HG03097 (cell line): ENCODE results near the gene MRE11.
"Not testable (repeated sequence)": the region's sequence is repeated elsewhere in the genome, so short reads cannot be mapped to it uniquely, and the experiment has no call there.

Source experiments
- ATAC-seq: cut with Tn5 transposase; IDR thresholded peaks from one replicate; pipeline ENCODE4 v1.9.1; 2021; ENCODE audit not compliant: unreplicated experiment, low FRiP score

The MRE11 gene

GRCh38 chr11:94433049-94433448 is 60.6 kb downstream of the MRE11 start:
- ATAC-seq: no peak

DNA sequence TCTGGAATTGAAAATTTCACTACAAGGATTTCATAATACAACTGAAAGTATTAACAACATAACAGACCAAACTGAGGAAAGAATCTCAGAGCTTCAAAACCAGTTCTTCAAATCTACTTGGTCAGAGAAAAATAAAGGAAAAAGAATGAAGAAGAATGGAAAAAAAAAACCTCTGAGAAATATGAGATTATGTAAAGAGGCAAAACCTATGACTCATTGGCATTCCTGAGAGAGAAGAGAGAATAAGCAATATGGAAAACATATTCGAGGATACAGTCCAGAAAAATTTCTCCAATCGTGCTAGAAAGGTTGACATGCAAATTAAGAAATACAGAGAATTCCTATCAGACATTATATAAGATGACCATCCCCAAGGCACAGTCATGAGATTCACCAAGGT is 69.0 kb downstream of the MRE11 start:
- no peak for ATAC-seq

DNA sequence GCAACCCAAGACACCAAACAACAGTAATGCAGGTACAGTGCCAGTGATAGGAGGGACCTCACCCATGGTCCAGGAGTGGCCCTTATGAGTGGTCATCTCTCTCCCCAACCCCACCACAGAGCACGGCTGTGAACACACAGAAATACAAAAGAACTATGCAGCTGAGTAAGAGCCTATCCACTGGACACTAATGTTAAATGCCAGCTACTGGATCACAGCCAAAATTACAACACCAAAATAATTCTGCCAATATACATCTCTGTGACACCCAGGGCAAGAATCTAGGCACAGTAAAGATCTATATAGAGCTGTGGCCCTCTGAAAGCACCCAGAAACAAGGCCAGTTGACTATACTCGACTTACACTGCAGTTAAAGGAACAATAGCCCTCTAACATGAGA is 69.6 kb downstream of the MRE11 start:
- ATAC-seq: no peak

DNA sequence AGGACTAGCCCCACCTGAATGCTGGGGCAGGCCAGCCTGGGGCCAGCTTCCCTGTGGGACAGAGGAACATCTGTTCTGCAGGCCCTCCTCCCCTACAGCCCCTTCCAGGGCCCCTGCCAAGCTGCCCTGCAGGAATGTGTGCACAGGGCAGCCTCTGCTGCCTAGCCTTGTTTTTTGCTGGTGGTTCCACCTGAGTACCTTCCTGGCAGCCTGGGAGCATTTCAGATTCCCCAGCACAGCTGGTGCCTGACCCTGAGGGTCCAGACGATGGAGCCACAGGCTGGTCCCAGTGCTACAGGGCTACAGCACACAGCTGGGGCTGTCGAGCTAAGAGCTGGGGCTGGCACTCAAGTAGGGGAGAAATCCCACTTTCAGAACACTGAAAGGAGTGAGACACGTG is 70.1 kb downstream of the MRE11 start:
- ATAC-seq: no peak

GRCh38 chr11:94418123-94418765 is 75.4 kb downstream of the MRE11 start:
- ATAC-seq: no peak

DNA sequence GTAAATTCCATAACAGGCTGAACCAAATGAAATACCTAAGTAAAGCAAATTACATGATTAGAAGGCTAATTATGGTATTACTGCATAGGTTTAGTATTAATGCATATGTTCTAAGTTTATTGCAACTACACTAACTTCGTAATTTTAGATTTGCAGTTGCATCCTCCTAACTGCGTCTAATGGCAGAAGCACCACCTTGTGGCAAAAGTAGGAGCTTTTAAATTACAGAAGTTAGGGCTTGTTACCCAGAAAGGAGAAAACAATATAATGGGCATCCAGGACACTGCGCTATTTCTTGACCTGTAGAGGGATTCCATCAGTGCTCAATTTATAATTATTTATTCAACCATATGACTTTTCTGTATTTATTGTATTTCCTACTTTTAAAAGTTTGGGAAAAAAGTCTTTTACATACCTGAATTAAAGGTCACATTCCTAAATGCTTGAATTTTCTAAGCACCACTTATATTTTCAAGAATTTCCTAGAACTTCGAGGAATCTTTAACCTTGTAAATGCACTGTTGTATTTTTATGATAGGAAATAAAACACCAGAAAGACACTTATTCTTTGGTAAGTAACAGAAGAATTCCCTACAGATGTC is 76.2 kb downstream of the MRE11 start:
- ATAC-seq: no peak

DNA sequence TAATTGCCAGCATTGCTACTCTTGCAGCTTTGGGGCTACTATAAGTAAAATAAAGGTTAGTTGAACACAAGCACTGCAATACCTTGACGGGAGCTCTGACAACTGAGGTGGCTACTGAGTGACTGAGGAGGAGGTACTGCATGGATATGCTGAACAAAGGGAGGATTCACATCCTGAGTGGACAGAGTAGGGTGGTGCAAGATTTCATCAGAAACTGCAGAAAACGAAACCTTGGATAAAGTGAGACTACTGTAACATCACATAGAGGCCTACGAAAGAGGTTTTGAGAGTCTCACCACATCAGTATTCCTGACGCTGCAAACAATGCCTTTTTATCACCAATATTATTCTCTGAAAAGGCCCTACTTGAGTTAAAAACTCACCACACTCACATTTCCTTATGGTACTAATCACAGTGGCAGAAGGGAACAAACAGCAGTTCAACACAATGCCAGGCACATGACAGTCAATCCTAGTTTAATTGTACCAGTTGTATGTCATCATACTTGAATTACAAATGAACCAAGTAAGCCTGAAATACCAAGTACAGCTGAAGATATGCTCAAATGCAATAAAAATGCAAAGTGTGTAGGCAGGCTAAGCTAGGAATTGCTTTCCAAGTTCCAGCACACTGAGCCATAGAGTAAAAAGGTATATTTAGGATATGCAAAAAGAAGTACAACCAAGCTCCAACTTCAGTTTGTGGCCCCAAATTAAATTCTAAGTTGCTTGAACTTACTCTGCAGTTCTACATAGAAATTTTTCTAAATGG is 88.4 kb downstream of the MRE11 start:
- no peak for ATAC-seq

GRCh38 chr11:94402355-94402754 is 91.3 kb downstream of the MRE11 start:
- ATAC-seq: no peak

DNA sequence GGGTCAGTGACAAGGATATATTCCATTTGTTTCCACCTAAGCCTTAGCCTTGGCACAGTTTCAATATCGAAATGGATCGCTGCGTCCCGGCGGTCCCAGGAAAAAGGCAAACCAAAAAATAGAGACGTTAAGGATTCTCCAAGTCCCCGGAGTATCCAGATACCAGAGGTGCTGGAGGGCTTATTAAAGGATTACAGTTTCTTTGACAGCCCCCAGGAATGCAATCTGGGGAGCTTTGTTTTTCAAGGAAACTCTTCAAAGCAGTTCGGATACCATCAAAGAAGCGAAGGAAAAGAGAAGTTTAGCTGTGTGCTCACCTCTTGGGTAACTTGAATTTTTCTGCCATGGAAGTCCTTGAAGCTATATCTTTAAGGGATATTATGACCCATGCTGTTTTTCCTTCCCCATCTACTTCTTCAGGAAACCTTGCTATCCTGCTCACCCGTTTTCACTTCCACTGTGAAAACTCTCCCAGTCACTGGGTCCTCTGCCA is 91.8 kb downstream of the MRE11 start:
- no peak for ATAC-seq

GRCh38 chr11:94400839-94401772 is 92.5 kb downstream of the MRE11 start, which contains the start of gene GPR83:
GPR83 (minus strand) TSS chr11:94401419; CDS start chr11:94401247, 172 bp downstream.
- ATAC-seq: no peak

GRCh38 chr11:94400457-94400838 is 93.2 kb downstream of the MRE11 start:
- ATAC-seq: no peak

DNA sequence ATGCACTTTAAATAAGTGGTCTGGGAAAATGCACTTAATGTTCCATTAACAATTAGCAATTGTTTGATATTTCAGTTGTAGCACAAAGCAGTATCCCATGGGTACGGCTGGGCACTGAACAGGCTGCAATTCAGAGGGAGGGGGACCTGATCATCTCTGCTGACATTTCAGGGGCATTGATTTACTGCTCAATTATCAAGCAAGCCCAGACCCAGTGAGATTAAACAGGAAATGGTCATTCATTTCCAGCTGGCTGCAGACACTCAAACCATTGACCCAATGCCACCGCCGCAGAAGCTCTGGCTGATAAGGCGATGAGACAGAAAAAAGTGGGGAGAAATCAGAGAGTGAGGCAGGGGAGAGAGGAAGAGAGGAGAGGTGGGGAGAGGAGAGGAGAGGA is 93.6 kb downstream of the MRE11 start:
- no peak for ATAC-seq

GRCh38 chr11:94398101-94398500 is 95.5 kb downstream of the MRE11 start:
- no peak for ATAC-seq

GRCh38 chr11:94396282-94396681 is 97.4 kb downstream of the MRE11 start:
- no peak for ATAC-seq

DNA sequence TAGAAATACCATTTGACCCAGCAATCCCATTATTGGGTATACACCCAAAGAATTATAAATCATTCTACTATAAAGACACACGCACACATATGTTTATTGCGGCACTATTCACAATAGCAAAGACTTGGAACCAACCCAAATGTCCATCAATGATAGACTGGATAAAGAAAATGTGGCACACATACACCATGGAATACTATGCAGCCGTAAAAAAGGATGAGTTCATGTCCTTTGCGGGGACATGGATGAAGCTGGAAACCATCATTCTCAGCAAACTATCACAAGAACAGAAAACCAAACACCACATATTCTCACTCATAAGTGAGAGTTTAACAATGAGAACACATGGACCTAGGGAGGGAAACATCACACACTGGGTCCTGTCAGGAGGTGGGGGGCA is 101.7 kb downstream of the MRE11 start:
- ATAC-seq: not testable (repeated sequence)

DNA sequence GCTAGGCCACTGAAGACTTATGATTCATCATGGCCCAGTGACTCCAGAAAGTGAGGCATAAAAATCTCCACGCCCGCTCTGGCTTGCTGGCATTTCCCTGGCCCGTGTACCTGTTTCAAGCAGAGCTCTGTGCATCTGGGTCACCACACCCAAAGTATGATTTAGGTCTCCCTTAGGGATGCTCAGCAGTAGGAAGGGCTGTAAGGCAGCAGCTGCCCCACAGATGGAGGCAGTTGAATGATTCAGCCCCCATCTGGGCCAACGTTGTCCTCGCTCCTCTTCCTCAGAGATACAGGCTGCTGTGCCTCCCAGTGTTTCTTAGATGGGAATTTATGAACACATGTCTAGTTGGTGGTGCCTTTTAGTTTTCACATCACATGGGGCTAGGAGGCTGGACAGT is 114.0 kb downstream of the MRE11 start:
- no peak for ATAC-seq

- no peak for ATAC-seq
These were observed 116.8 kb downstream of the MRE11 start for GRCh38 chr11:94376841-94377240.

- ATAC-seq: not testable (repeated sequence)
These were observed 123.1 kb downstream of the MRE11 start for GRCh38 chr11:94370576-94370975.
